Measurements from ENCODE around the gene SLC6A5. TPM values are rescaled to one million over a fixed set of nuclear protein-coding genes. Genes with fewer than 3 reads are reported as not detected.

The SLC6A5 gene
- total and polyA plus RNA-seq, 2 donors (not counting 3 experiments of a cell fraction or from before 2014, with no cell fraction given), result not detected

GRCh38 chr11:20601221-20601914, 2.0 kb downstream of the SLC6A5 start:
- ChIA-PET CTCF (interaction anchor here (2.9 kb wide), 1 partner anchor 9 kb away, joined by 12 read pairs; no protein-coding TSS in a partner anchor), POLR2A (no interaction called here)
- BruUV-seq (replicated peaks), result no TSS peak
- FAIRE-seq (no peak), DNase-seq (ENCODE audit: low read depth, low spot score) (no peak)
- H3K27ac ChIP-seq (ENCODE audit: insufficient read depth, low read depth, low read length), result no peak overlapping the region
- H3K9me1 ChIP-seq (replicated peaks; ENCODE audit: control insufficient read depth, extremely low read depth, insufficient read depth, low read length), result no peaks in the 10 kb centered on the region
- H3K9me3 ChIP-seq (replicated peaks; ENCODE audit: control insufficient read depth, insufficient read depth, low read length), result no peaks in the 10 kb centered on the region
- H3K4me1 ChIP-seq (ENCODE audit: control insufficient read depth, extremely low read depth, insufficient read depth, low read length), result no peaks in the 10 kb centered on the region
- TF ChIP-seq CTCF (IDR thresholded peaks at IDR 0.05; ENCODE audit: extremely low read depth in 1 of 2, insufficient read depth in 1 of 2, low read depth in 1 of 2, low read length in 2 of 2) (no peak), EZH2 (IDR thresholded peaks at IDR 0.05; ENCODE audit: borderline replicate concordance, low read depth, low read length, severe bottlenecking) (peak; percentile 68)
- intact Hi-C loops (cut with micrococcal nuclease) (loop anchor here (10.0 kb wide), 1 partner anchor 437 kb away; the partner anchor contains the start of gene DBX1), dilution Hi-C loops (cut with MboI; ENCODE audit: extremely low pct_ligation_motif_present, low sequenced_read_pairs) (no loop called here)
- no peak overlapping the region for H3K4me2 ChIP-seq (ENCODE audit: insufficient read depth, low read length)
- no peaks in the 10 kb centered on the region for H3K79me2 ChIP-seq (ENCODE audit: control insufficient read depth, insufficient read depth, low read length)
- no peaks in the 10 kb centered on the region for H4K20me1 ChIP-seq (replicated peaks; ENCODE audit: control insufficient read depth, extremely low read depth, insufficient read depth, low read length)
- H3K27me3 ChIP-seq (ENCODE audit: control insufficient read depth in 2 of 2, insufficient read depth in 2 of 2, low read length in 2 of 2), result peaks cover 92 to 98% of the 10 kb centered on the region in 2 experiments
- H3K9ac ChIP-seq (replicated peaks; ENCODE audit: extremely low read depth, insufficient read depth, low read length), result no peak overlapping the region
- no peak overlapping the region for H3K4me3 ChIP-seq (replicated peaks in 1 of 3; ENCODE audit: insufficient read depth in 1 of 3, low read depth in 1 of 3, low read length in 3 of 3)
- H2AFZ ChIP-seq (ENCODE audit: low read depth, low read length), result no peak overlapping the region
- H3K36me3 ChIP-seq (ENCODE audit: control insufficient read depth in 2 of 2, extremely low read depth in 1 of 2, insufficient read depth in 2 of 2, low read length in 2 of 2), result no peaks in the 10 kb centered on the region

GRCh38 chr11:20604295-20604803, 4.9 kb downstream of the SLC6A5 start:
- no TSS peak for BruUV-seq (replicated peaks)
- TF ChIP-seq POLR2AphosphoS5 (IDR thresholded peaks at IDR 0.05; ENCODE audit: insufficient read depth, low read depth, low read length), result no peak
- no peak for TF ChIP-seq POLR2A (IDR thresholded peaks at IDR 0.05; ENCODE audit: low read depth, low read length)
- no peak for TF ChIP-seq FOS (IDR thresholded peaks at IDR 0.05; ENCODE audit: borderline replicate concordance, insufficient read depth, low read length)
- TF ChIP-seq MYC (IDR thresholded peaks at IDR 0.05; ENCODE audit: low read depth, low read length), result no peak
- TF ChIP-seq MAX (IDR thresholded peaks at IDR 0.05; ENCODE audit: insufficient read depth, insufficient read length), result no peak
- no peak for TF ChIP-seq EZH2 (IDR thresholded peaks at IDR 0.05; ENCODE audit: borderline replicate concordance, low read depth, low read length, severe bottlenecking)
- no peak for TF ChIP-seq CTCF (IDR thresholded peaks at IDR 0.05; ENCODE audit: extremely low read depth in 1 of 2, insufficient read depth in 1 of 2, low read depth in 1 of 2, low read length in 2 of 2)
- no peak for TF ChIP-seq JUN (IDR thresholded peaks at IDR 0.05; ENCODE audit: borderline replicate concordance, insufficient read depth, insufficient read length, low read depth)
- no peak for TF ChIP-seq GATA2 (IDR thresholded peaks at IDR 0.05; ENCODE audit: insufficient read depth, insufficient read length, low read depth, low read length)
- POLR2A ChIA-PET, result no interaction called here
- H3K4me1 ChIP-seq (ENCODE audit: control insufficient read depth, extremely low read depth, insufficient read depth, low read length), result no peaks in the 10 kb centered on the region
- no peaks in the 10 kb centered on the region for H3K9me3 ChIP-seq (replicated peaks; ENCODE audit: control insufficient read depth, insufficient read depth, low read length)
- no peak overlapping the region for H3K9ac ChIP-seq (replicated peaks; ENCODE audit: extremely low read depth, insufficient read depth, low read length)
- CTCF ChIA-PET, result no interaction called here
- no peak overlapping the region for H2AFZ ChIP-seq (ENCODE audit: low read depth, low read length)
- dilution Hi-C loops (cut with MboI; ENCODE audit: extremely low pct_ligation_motif_present, low sequenced_read_pairs) (no loop called here), intact Hi-C loops (cut with micrococcal nuclease) (loop anchor here (10.0 kb wide), 1 partner anchor 440 kb away; the partner anchor contains the start of gene DBX1)
- no peak overlapping the region for H3K27ac ChIP-seq (ENCODE audit: insufficient read depth, low read depth, low read length)
- no peak for DNase-seq (ENCODE audit: low read depth, low spot score)
- no peak for FAIRE-seq
- H4K20me1 ChIP-seq (replicated peaks; ENCODE audit: control insufficient read depth, extremely low read depth, insufficient read depth, low read length), result no peaks in the 10 kb centered on the region
- no peak overlapping the region for H3K4me3 ChIP-seq (replicated peaks in 1 of 3; ENCODE audit: insufficient read depth in 1 of 3, low read depth in 1 of 3, low read length in 3 of 3)
- H3K79me2 ChIP-seq (ENCODE audit: control insufficient read depth, insufficient read depth, low read length), result no peaks in the 10 kb centered on the region
- peaks cover 70 to 92% of the 10 kb centered on the region in 2 experiments for H3K27me3 ChIP-seq (ENCODE audit: control insufficient read depth in 2 of 2, insufficient read depth in 2 of 2, low read length in 2 of 2)
- no peaks in the 10 kb centered on the region for H3K36me3 ChIP-seq (ENCODE audit: control insufficient read depth in 2 of 2, extremely low read depth in 1 of 2, insufficient read depth in 2 of 2, low read length in 2 of 2)
- H3K9me1 ChIP-seq (replicated peaks; ENCODE audit: control insufficient read depth, extremely low read depth, insufficient read depth, low read length), result no peaks in the 10 kb centered on the region
- H3K4me2 ChIP-seq (ENCODE audit: insufficient read depth, low read length), result no peak overlapping the region

Data from endothelial cell of umbilical vein (primary cell).